HG03469 (cell line): ENCODE measurements around the gene CUEDC2.

Source experiments
- ATAC-seq: cut with Tn5 transposase; IDR thresholded peaks from one replicate; pipeline ENCODE4 v1.9.1; 2021; ENCODE audit warnings: mild to moderate bottlenecking, moderate library complexity, moderate number of reproducible peaks; ENCODE audit not compliant: unreplicated experiment

Gene CUEDC2

GRCh38 chr10:102411341-102412255 lies 20.8 kb downstream of the CUEDC2 start:
- ATAC-seq: no peak

- ATAC-seq: no peak
Observed at GRCh38 chr10:102410429-102411073, 21.8 kb downstream of the CUEDC2 start.

GRCh38 chr10:102409604-102410428 lies 22.6 kb downstream of the CUEDC2 start:
- no peak for ATAC-seq

- ATAC-seq: no peak
Observed at GRCh38 chr10:102408728-102409603, 23.4 kb downstream of the CUEDC2 start.

GRCh38 chr10:102408131-102408727 lies 24.1 kb downstream of the CUEDC2 start:
- no peak for ATAC-seq

- ATAC-seq: no peak
Observed at GRCh38 chr10:102407425-102408130, 24.8 kb downstream of the CUEDC2 start.

- no peak for ATAC-seq
Observed at GRCh38 chr10:102406815-102407214, 25.6 kb downstream of the CUEDC2 start.

GRCh38 chr10:102405632-102406031 lies 26.7 kb downstream of the CUEDC2 start:
- ATAC-seq: no peak

- ATAC-seq: no peak
Observed at GRCh38 chr10:102405108-102405571, 27.2 kb downstream of the CUEDC2 start.

- no peak for ATAC-seq
Observed at GRCh38 chr10:102404361-102405107, 27.8 kb downstream of the CUEDC2 start.

- no peak for ATAC-seq
Observed at GRCh38 chr10:102403115-102403514, 29.3 kb downstream of the CUEDC2 start.

GRCh38 chr10:102402512-102402896 lies 29.9 kb downstream of the CUEDC2 start:
- ATAC-seq: no peak

GRCh38 chr10:102401735-102402511 lies 30.5 kb downstream of the CUEDC2 start:
- no peak for ATAC-seq

GRCh38 chr10:102401342-102401654 lies 31.1 kb downstream of the CUEDC2 start:
- no peak for ATAC-seq

GRCh38 chr10:102400598-102401341 lies 31.6 kb downstream of the CUEDC2 start:
- ATAC-seq: no peak

GRCh38 chr10:102400076-102400475 lies 32.3 kb downstream of the CUEDC2 start:
- ATAC-seq: no peak
